G401 (cell line): ENCODE results near the gene RITA1. TPM values are rescaled to one million over a fixed set of nuclear protein-coding genes. Genes with fewer than 3 reads are reported as not detected.

Source experiments
- DNase-seq: peaks from one replicate; pipeline ENCODE4 v3.0.0-alpha.2; 2015; ENCODE audit warnings: low spot score
- in situ Hi-C: cut with HindIII; loops from 2 replicates; pipeline ENCODE4 v1.10.0; 2016; ENCODE audit warnings: low sequenced_read_pairs, mixed read lengths
- total RNA-seq: library from RNA; depleted of rRNA; stranded (reverse); fragments of >200 nt; shearing (Covaris generic); gene quantifications from 2 replicates; pipeline ENCODE4 v1.2.3, GENCODE V29; 2014

Gene RITA1
- total RNA-seq, 1 experiment from 2014 or later: 69.2 TPM

DNA sequence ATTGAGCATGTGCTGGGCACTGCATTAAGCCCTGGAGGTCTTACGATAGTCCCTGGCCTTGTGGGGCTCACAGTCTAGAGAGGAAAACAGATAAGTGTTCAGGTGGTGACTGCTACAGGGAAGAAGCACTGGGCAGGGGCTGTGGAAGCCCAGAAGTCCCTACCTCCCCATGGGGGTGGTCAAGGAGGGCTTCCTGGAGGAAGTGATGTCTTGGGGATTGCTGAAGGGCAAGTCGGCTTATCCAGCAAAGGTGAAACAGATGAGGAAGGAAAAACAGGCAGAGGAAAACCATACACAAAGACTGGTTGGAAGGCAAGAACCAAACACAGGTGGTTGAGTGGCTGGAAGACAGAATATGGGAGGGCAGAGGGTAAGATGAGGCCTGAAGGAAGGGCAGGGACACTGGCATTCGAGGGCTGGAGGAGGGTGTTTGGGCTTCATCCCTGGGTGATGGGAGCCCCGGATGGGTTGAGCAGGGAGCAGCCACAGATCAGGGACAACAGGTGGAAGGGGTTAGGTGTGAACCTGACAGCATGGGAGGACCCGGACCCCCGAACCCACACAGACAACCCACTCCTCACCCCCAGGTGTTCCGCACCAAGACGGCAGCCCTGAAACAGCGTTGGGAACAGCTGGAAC is 33.2 kb upstream of the RITA1 start:
- in situ Hi-C loops: loop anchor here (25.0 kb wide), 1 partner anchor 90 kb away; the partner anchor contains the start of gene DTX1
- no peak for DNase-seq

DNA sequence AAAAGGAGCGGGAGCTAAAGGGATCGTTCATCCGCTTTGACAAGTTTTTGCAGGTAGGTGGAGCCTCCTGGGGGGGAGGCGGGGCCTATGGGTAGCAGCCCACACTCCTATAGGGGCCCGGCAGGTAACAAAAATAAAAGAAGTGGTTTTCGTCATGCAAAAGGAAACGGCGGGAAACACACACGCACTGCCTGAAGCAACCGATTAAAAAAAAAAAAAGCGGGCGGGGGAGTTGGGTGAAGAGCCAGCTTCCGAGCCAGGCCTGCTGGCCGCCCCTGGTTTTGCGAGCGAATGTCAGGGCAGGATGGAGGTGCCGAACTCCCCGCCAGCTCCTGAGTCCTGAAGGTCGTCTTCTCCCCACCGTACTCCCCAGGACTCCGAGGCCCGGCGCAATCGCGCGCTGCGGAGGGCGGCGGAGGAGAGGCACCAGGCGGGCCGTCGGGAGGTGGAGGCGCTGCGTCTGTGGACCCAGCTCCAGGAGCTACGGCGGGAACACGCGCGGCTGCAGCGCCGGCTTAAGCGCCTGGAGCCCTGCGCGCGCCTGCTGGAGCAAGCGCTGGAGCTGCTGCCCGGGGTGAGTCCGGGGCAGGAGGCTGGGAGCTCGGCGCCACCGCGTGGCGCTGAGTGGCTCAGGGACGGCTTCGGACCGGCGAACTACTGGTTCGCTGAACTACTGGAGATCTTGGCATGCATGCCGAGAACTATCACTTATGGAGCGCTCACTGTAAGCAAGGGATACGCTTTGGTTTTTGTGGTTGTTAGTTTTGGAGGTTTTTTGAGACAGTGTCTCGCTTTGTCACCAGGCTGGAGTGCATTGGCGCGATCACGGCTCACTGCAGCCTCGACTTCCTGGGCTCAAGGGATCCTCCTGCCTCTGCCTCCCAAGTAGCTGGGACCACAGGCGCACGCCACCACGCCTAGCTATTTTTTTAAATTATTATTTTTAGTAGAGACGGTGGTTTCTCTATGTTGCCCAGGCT is 32.4 kb upstream of the RITA1 start:
- peak; percentile 71 for DNase-seq
- in situ Hi-C loops: loop anchor here (25.0 kb wide), 1 partner anchor 91 kb away; the partner anchor contains the start of gene DTX1

DNA sequence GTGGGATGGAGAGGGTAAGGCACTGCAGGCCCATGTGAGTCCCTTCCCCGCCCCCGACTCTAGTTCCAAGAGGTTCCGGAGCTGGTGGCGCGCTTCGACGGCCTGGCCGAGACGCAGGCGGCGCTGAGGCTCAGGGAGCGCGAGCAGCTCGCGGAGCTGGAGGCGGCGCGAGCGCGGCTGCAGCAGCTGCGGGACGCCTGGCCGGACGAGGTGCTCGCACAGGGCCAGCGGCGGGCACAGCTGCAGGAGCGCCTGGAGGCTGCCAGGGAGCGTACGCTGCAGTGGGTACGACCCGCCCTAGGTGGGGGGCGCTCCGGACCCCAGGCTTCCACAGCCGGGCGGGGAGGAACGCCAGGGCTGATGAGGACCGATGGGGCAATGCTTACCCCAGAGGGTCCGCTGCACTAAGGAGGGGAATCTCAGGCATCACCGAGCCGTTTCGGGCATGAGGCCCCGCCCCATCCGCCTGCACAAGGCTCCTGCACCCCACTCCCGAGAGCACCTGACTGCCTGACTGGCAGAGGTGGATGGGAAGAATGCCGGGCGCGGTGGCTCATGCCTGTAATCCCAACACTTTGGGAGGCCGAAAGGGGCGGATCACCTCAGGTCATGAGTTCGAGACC is 31.1 kb upstream of the RITA1 start:
- DNase-seq: peak; percentile 28
- in situ Hi-C loops: loop anchor here (25.0 kb wide), 1 partner anchor 92 kb away; the partner anchor contains the start of gene DTX1

DNA sequence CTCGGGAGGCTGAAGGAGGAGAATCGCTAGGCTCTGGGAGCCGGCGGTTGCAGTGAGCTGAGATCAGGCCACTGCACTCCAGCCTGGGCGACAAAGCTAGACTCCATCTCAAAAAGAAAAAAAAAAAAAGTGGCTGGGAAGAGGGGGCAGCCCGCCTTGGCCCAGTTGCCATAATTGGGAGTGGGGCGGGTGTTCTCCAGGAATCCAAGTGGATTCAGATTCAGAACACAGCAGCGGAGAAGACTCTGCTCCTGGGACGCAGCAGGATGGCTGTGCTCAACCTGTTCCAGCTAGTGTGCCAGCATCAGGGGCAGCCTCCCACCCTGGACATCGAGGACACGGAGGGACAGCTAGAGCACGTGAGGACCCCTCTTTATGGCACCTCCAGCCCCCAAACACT is 30.5 kb upstream of the RITA1 start:
- in situ Hi-C loops: loop anchor here (25.0 kb wide), 1 partner anchor 93 kb away; the partner anchor contains the start of gene DTX1
- no peak for DNase-seq

DNA sequence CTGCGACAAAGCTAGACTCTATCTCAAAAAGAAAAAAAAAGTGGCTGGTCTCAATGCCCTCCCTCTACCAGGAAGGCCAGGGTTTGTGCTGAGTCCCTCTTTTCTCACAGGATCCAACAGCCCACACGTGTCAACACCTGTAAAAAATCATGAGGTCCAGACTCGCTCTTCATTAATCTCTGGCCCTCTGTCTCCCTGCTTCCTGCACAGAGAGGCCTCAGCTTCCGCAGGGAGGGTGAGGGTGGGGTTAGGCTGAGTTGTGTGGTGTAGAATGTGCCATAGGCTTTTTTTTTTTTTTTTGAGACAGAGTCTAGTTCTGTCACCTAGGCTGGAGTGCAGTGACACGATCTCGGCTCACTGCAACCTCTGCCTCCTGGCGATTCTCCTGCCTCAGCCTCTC is 29.9 kb upstream of the RITA1 start:
- in situ Hi-C loops: loop anchor here (25.0 kb wide), 1 partner anchor 93 kb away; the partner anchor contains the start of gene DTX1
- no peak for DNase-seq

DNA sequence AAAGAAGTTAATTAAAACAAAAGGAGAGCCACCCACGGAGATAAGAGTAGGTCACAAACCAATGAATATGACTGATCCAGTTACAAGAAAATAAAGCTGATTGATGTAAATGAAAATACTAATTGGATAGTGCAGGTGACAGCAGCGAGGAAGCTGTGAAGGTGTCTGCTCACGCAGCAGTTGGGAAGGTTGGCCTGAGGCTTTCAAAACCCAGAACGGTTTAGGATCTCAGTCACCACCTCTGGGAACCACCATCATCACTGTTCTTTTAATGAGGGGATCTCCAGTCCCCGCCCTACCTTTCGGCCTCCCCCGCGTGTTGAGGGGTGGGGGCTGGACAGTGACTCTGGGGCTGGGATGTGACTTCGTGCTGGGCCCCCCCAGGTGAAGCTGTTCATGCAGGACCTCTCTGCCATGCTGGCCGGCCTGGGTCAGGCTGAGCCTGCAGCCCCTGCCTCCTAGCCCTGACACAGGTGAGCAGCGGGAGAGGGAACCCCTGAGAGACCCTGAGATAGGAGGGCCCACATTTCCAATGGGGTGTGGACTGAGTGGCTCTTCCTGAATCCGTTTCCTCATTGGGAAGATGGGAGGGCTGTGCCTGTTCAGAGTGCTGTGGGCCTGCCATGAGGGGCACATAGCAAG is 28.2 kb upstream of the RITA1 start:
- in situ Hi-C loops: loop anchor here (25.0 kb wide), 1 partner anchor 95 kb away; the partner anchor contains the start of gene DTX1

DNA sequence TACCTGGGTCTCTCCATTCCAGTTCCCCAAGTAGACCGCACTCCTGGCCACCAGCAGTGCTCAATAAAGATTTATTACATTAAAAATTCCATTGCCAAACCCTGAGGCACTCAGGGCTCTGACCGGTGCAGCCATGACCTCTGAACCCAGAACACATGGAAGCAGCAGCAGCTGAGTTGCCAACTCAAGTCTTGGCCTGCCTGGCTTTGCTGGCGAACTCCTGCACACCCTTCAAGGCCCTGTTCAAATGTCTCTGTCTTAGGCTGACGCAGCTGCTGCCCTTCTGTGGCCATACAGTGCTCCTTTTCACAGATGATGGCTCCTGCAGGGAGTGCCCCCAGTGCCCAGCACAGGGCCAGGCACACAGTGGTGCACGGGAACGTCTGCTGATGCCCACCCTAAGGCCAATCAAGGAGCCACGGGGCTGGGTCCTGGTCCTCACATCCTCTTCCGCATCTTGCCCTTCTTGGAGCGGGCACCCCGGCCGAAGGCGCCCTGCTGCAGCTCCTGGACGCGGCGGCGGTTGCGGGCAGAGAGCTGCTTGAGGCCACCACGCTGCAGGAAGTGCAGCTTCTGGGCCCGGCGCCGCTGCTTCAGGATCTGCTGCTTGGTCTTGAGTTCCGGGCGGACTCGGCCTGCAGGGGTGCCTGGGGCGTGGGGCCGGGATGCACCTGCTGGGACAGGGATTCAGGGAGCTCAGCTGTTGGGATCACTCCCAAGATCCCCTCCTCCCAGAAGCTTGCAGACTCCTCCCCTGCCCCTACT is 26.9 kb upstream of the RITA1 start:
- no peak for DNase-seq
- in situ Hi-C loops: loop anchor here (25.0 kb wide), 1 partner anchor 96 kb away; the partner anchor contains the start of gene DTX1

More for the DNA sequence above, 28.2 kb upstream of the RITA1 start:
- no peak for DNase-seq

DNA sequence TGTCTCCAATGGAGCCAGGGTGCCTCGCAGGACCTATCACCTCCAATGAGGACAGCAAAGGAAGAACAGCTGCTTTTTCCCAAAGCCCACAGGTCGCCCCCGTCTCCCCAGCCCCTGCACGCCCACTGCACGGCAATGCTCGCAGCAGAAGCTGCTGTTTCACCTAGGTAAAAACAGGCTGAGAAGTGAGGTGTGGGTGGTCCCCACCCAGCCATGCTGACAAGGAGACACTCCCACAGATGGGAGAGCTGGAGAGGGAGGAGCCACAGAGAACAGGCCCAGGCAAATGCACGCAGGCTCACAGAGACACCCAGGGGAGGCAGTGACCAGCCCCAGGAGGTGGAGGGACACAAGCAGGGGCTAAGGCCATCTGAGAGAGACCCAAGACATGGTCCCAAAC is 25.6 kb upstream of the RITA1 start:
- in situ Hi-C loops: loop anchor here (25.0 kb wide), 1 partner anchor 98 kb away; the partner anchor contains the start of gene DTX1

DNA sequence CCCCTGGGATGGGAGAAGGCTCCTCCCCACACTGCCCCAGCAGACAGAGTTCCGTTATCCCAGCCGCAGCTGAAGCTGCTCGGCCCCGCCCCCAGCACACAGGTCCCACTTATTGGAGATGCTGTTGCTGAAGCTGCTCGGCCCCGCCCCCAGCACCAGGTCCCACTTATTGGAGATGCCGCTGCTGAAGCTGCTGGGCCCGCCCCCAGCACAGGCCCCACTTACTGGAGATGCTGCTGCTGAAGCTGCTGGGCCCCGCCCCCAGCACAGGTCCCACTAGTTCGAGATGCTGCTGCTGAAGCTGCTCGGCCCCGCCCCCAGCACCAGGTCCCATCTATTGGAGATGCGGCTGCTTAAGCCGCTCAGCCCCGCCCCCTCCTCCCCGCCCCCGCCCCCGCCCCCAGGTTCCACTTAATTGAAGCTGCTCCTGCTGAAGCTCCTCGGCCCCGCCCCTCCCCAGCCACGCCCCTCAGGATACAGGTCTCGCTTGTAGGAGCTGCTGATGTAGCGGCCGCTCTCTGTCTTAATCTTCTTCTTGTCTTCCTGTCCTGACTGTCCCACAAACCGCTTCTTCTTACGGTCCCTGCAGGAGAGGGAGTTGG is 24.0 kb upstream of the RITA1 start:
- peak; percentile 35 for DNase-seq
- in situ Hi-C loops: loop anchor here (25.0 kb wide), 1 partner anchor 99 kb away; the partner anchor contains the start of gene DTX1

More for the DNA sequence above, 25.6 kb upstream of the RITA1 start:
- DNase-seq: no peak

DNA sequence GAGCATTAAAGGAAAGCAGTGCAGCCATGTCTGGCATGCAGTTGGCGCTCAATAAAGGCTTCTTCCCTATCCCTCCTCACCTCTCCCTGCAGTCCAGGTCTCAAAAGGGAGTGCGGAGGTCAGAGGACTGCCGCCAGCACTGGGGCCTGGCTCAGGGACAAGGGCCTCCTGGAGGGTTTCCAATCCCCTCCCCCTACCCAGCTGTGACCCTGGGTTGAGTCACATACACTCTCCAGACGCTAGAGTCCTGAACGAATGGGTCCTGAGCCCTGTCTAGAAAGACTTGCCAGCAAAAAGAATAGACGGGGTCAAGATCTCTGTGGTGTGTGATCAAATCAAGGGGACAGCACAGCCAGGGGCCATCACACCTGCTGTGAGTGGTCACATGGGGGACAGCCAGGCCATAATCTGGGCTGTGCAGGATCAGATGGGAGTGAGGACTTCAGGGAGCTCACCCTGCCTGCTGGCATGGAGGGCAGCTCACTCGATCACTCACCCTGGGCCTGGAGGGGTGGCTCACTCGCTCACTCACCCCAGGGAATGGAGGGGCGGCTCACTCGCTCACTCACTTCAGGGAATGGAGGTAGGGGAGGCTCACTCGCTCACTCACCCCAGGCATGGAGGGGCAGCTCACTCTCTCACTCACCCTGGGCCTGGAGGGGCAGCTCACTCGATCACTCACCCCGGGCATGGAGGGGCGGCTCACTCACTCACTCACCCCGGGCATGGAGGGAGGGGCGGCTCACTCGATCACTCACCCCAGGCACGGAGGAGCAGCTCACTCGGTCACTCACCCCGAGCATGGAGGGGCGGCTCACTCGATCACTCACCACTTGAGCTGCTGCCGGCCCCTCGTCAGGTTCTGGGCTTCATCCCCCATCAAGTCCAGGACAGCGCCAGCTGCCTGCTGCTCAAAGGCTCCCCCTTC is 23.2 kb upstream of the RITA1 start:
- no peak for DNase-seq
- in situ Hi-C loops: loop anchor here (25.0 kb wide), 1 partner anchor 100 kb away; the partner anchor contains the start of gene DTX1

DNA sequence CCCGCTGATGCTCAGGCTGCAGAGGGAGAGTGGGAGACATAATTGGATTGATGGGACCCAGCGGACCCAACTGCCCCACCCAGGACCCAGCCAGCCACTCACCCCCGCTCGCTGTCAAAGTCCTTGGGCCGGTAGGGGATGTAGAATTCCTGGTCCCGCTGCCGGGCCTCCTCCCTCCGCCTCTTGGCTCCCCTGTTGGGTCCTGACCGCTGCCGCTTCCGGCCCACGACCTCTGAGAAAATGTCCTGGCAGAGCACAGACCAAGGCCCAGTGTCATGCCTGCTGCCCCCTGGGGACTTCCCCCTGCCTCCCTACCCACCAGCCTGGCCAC is 22.5 kb upstream of the RITA1 start:
- in situ Hi-C loops: loop anchor here (25.0 kb wide), 1 partner anchor 101 kb away; the partner anchor contains the start of gene DTX1
- DNase-seq: no peak

DNA sequence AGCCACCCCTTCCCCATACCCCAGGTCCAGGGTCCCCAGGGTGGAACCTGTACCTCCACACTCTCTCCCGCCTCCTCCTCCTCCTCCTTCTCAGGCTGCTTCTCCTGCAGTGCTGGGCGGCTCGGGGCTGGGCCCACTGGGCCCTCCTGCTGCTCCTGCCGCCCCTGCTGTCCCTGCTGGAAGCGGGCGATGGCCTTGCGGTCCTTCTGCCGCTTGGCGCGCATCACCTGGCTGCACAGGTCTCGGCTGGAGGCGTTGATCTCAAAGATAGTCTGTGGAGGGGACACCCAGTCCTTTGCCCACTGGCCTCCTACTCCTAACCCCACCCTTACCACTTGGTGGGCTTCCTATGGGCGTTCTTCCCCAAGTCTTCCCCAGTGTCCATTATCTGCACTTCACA is 21.5 kb upstream of the RITA1 start:
- in situ Hi-C loops: loop anchor here (25.0 kb wide), 1 partner anchor 102 kb away; the partner anchor contains the start of gene DTX1
- DNase-seq: no peak

DNA sequence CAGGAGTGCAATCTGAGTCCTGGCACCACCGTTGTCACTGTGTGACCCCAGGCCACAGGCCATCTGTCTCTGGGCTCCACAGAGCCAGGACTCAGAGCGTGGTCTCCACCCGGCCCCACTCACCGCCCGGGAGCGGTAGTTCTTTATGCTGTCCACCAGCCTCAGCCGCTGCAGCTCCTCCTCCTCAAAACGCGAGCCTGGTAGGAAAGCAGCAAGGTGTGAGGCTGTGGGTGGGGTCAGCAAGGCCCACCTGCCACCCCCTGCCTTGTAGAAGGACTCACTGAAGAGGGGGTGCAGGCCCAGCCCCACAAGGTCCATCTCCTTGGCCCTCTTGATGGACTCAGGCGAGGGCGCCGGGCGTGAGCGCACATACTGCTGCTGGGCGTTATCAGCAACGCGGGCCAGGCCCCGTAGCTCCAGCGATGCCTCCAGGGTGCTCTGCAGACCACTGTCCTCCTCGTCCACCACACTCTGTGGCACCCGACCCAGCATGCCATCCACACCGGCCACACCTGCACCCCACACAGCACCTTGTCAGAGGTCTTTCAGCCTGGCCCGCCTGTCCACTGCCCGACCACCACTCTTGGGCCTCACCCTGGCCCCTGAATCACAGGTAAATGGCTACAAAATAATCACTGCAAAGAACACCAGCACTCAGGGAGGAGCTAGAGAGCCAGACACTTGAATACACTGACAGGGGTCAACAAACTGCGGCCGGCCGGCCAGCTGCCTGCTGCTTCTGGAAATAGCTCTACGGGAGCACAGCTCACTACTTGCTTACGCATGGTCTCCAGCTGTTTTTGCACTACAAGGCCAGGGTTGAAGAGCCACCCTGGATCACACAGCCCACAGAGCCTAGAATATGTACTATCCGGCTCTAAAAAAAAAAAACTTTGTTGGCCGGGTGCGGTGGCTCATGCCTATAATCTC is 19.7 kb upstream of the RITA1 start:
- DNase-seq: no peak
- in situ Hi-C loops: loop anchor here (25.0 kb wide), 1 partner anchor 103 kb away; the partner anchor contains the start of gene DTX1

DNA sequence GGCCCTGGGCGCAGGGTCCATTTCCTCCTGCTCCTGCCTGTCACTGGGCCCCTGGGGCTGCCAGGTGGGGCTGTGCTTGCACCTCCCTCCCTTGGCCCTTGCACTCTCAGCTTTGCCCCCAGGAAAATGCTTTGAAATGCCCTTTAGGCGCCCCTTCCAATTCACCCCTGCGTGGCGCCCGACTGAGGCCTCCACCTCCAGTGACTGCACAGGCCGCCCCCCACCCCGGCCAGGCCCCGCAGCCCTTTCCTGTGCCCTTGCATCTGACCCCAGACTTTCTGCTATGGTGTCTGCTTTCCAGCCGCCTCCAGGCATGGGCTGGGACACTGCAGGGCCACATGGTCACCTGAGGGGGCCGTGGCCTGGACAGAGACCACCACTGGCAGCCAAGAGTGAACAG is 17.7 kb upstream of the RITA1 start:
- in situ Hi-C loops: loop anchor here (25.0 kb wide), 1 partner anchor 106 kb away; the partner anchor contains the start of gene DTX1
- no peak for DNase-seq

DNA sequence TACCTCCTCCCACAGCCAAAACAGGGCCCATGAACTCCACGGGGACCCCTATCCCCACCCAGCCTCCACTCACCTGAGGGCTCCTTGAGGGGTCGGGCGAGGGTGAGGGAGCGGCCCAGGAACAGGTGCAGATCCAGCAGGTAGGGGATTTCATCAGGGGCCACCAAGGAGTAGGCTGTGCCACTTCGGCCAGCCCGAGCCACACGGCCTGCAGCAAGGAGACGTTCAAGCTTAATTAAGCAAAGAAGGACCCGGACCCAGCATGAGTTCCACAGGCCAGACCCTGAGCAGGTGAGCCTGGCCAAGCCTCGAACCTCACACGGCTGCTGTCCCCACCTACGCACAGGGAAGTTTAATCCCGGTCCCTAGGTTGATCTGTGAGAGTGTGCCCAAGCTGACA is 15.8 kb upstream of the RITA1 start:
- no peak for DNase-seq
- in situ Hi-C loops: loop anchor here (25.0 kb wide), 1 partner anchor 107 kb away; the partner anchor contains the start of gene DTX1
